Measurements from ENCODE around the gene XCL2. TPM values are rescaled to one million over a fixed set of nuclear protein-coding genes. Genes with fewer than 3 reads are reported as not detected.
"Not testable (repeated sequence)": the region's sequence is repeated elsewhere in the genome, so short reads cannot be mapped to it uniquely, and the experiment has no call there.

XCL2 gene
- polyA plus RNA-seq, 1 donor = not detected

DNA sequence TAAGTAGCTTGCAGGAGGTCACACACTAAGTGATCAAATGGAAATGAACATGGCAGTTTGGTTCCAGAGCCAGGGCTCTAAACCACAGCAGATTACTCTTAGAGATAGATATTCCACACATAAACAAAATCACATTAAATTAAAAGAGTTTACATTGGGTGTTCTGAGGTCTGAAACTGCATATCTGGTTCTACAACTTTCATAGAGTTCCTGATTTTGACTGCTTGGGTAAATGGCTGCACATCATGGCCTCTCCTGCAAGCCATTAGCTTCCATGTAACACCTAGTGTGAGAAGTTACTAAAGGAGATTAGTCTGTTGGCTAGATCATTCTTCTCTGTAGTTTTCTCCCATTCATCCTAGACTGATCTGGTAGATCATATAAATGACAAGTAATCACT, 12.8 kb upstream of the XCL2 start:
- DNase-seq = no peak

GRCh38 chr1:168555508-168556046, 11.8 kb upstream of the XCL2 start:
- no peak for DNase-seq

DNA sequence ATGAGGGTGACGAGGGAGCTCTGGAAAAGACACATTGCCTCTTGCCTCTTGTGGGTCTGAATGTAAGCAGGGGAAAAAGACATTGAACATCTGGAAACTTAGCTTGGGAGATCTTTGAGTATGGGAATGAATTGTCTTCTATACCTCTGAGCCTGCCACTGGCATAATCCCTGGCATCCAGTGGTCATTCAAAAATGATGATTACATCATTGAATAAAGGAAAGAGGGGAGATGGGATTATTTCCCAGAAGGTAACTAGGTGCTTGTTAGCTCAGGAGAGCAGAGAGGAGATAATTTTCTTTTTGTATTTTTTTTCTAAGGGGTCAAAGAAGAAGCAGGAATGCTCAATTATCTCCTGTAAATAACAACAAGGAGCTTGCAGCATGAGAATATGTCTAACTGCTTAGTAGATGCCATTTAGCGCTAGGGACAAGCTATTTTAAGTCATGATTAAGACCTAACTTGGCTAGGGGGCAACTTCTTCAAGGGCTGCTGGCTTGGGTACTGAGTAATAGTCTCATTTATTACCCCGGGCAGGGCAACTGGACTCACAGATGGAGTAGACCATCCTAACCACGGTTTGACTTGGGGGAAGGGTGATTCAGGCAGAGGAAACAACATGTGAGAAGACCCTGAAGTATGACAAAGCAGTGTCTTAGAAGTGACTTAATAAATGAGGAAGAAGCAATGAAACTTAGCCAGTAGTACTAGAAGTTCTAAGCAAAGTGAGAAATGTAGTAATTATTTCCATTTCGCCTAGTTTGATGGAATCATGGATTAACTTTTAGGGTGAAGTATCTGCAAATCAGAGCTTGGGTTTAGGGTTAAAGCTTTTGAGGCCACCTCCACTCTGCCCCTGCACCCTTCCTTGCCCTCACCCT, 11.0 kb upstream of the XCL2 start:
- no peak for DNase-seq

GRCh38 chr1:168553680-168554553, 10.1 kb upstream of the XCL2 start:
- DNase-seq = no peak

DNA sequence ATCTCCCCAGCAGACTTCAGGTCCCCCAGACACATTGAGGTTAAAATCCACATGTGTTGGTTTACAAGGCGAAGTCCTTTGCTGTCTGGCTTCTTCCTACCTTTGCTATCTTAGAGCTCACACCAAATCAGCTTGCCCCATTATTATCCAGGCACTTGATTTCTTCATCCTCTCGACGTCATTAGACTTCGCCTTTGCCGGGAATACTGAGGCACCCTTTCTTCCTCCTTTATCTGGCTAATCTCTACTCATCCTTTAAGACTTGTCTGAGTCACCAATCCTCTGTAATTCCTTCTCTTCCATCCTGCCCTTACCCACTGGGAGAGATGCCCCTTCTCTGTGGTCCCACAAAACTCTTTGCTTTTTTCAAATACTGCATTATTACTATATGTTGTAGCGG, 9.2 kb upstream of the XCL2 start:
- DNase-seq = no peak

- DNase-seq = no peak
These were observed 7.9 kb upstream of the XCL2 start for GRCh38 chr1:168551688-168552087.

DNA sequence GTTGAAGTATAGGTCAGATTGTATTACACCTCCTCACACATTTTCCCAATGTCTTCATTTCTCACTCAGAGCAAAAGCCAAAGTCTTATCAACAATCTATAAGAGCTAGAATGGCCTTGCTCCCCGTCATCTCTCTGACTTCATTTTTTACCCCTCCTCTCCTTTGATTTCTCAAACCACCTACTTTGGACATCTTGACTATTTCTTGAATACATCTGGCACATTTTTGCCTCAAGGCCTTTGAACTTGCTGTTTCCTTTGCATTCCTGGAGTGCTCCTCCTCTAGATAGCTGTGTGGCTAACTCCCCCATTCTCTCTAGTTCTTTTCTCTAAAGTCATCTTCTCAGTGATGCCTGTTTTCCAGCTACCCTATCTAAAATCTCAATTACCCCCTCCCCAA, 7.2 kb upstream of the XCL2 start:
- no peak for DNase-seq

- not testable (repeated sequence) for DNase-seq
These were observed 2.7 kb upstream of the XCL2 start for GRCh38 chr1:168546553-168546895.

GRCh38 chr1:168545678-168546552, 2.1 kb upstream of the XCL2 start:
- DNase-seq = not testable (repeated sequence)

- DNase-seq = not testable (repeated sequence)
These were observed 819 bp downstream of the XCL2 start for GRCh38 chr1:168542978-168543377.

DNA sequence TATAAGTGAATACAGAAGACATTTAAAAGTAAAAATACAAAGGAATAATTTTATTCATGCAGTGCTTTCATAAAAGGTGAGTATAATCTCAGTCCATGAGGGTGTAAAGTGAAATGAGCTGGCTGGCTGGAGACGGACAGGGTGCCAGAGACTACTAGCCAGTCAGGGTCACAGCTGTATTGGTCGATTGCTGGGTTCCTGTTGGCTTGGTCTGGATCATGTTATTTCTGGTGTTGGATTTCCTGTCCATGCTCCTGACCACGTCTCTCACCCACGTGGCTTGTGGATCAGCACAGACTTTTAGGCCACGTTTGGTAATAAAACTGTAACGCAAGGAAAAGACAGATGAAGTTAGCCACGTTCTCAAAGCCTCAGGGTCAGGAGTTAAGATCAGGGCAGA, 3.0 kb downstream of the XCL2 start:
- not testable (repeated sequence) for DNase-seq

- no peak for DNase-seq
These were observed 8.3 kb downstream of the XCL2 start for GRCh38 chr1:168535536-168535935.

DNA sequence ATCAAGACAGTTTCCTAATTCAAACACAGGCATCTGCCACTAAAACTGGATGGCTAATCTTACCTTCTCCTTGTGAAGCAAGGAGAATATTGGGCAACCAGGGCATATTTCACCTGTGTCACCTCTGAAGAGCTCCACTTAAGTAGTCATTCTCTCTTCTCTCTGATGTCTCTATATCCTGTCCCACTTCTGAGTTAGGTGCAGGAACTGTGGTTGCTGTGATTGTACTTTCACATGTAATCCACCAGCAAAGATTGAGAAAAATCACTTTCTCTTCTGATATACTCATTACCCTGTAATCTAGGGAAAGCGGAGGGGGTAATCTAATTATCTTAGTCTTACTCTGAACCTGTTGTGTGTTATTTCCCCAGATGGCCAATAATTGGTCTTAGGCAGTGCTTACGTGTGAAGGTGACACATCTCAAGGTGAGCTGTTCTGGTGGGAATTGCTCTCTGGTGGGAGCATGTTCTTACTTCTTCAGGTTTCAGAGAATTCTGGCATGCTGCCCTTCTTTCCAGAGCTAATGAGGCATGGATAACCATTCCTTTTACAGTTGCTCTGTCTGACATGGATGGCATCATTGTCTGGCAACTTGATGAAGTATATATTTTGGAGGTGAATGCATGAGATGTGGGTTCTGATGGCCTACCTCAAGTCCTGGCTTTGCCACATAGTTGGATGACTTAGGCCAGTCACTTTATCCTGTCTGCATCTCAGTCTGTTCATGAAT, 12.0 kb downstream of the XCL2 start:
- DNase-seq = no peak

- no peak for DNase-seq
These were observed 14.3 kb downstream of the XCL2 start for GRCh38 chr1:168529518-168529917.

GRCh38 chr1:168521401-168522000, 22.3 kb downstream of the XCL2 start:
- DNase-seq = no peak

- no peak for DNase-seq
These were observed 23.0 kb downstream of the XCL2 start for GRCh38 chr1:168520832-168521231.

GRCh38 chr1:168520052-168520751, 23.6 kb downstream of the XCL2 start:
- DNase-seq = no peak

GRCh38 chr1:168518813-168519212, 25.0 kb downstream of the XCL2 start:
- no peak for DNase-seq

- DNase-seq = no peak
These were observed 25.6 kb downstream of the XCL2 start for GRCh38 chr1:168518201-168518689.

GRCh38 chr1:168514455-168514854, 29.3 kb downstream of the XCL2 start:
- DNase-seq = no peak
